Sigmoid colon (tissue), 4 donors: ENCODE data around the gene ERBB3.
A peak's percentile ranks its signal among the peaks of the same experiment; 100 is the strongest.

Source experiments
- CTCF ChIP-seq, 4 experiments: fragments of 450-650 bp in 3 of 4; fragments of 200-600 bp in 1 of 4; IDR thresholded peaks; one replicate each; pipeline ENCODE4 v1.5.1; 2016 to 2019; ENCODE audit warnings: antibody characterized with exemption in 4 of 4, mild to moderate bottlenecking in 3 of 4, moderate library complexity in 2 of 4
- POLR2A ChIP-seq, 2 donors: fragments of 450-650 bp; IDR thresholded peaks; one replicate each; pipeline ENCODE4 v1.6.1; 2016; ENCODE audit warnings: antibody characterized with exemption in 2 of 2, mild to moderate bottlenecking in 2 of 2, moderate library complexity in 2 of 2
- POLR2AphosphoS5 ChIP-seq, 4 donors: sonication (generic); formaldehyde crosslinking; IDR thresholded peaks; one replicate each; pipeline ENCODE4 v1.6.1; 2017; ENCODE audit warnings: antibody characterized with exemption in 4 of 4

DNA sequence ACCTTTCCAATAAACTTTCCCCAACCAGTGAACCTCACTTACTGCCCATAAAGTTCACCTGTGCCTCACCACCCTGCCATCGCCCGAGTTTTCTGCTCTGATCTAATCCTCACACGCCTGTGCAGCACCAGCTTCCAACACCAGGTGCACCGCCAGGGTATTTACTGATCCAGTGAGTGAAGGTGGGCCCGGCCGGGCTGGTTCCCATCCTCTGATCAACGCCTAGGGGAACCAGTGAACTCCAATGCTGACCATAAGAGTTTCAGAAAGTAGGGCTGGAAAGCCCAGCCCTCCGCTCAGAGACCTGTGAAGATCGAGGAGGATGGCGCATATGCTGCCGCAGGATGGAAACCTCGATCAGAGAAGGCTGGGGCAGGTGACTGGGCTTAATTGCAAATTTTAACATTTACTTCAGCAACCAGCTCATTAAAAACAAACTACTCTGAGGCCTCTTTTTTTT is 71.7 kb downstream of the ERBB3 start:
- no peak for TF ChIP-seq POLR2A (IDR thresholded peaks at IDR 0.05)
- no peak for TF ChIP-seq POLR2AphosphoS5 (IDR thresholded peaks at IDR 0.05)
- peak in 3 of 4 experiments; percentile 13 to 63 (median 40) for TF ChIP-seq CTCF (IDR thresholded peaks at IDR 0.05)
